GM19395 (cell line): ENCODE data around the gene DEPP1.

ENCODE experiments used
- ATAC-seq: cut with Tn5 transposase; IDR thresholded peaks from one replicate; pipeline ENCODE4 v1.9.1; 2021; ENCODE audit warnings: mild to moderate bottlenecking, moderate library complexity; ENCODE audit not compliant: unreplicated experiment

DEPP1 gene

GRCh38 chr10:44934416-44935200 is 44.0 kb downstream of the DEPP1 start:
- ATAC-seq = no peak

- ATAC-seq = no peak
Observed at GRCh38 chr10:44933451-44934321, 44.9 kb downstream of the DEPP1 start.

GRCh38 chr10:44932517-44933450 is 45.8 kb downstream of the DEPP1 start:
- peak; percentile 94 for ATAC-seq

- no peak for ATAC-seq
Observed at GRCh38 chr10:44931621-44932516, 46.7 kb downstream of the DEPP1 start.

GRCh38 chr10:44930904-44931620 is 47.5 kb downstream of the DEPP1 start:
- ATAC-seq = no peak

- no peak for ATAC-seq
Observed at GRCh38 chr10:44929356-44930255, 49.0 kb downstream of the DEPP1 start.

- ATAC-seq = no peak
Observed at GRCh38 chr10:44928462-44928861, 50.1 kb downstream of the DEPP1 start.

GRCh38 chr10:44927352-44927751 is 51.3 kb downstream of the DEPP1 start:
- no peak for ATAC-seq

- ATAC-seq = no peak
Observed at GRCh38 chr10:44926751-44927351, 51.8 kb downstream of the DEPP1 start.
